WTC11 (cell line): ENCODE results near the gene KCNH8. TPM values are rescaled to one million over a fixed set of nuclear protein-coding genes. Genes with fewer than 3 reads are reported as not detected.
A peak's percentile ranks its signal among the peaks of the same experiment; 100 is the strongest.

Experiments used
- ATAC-seq: fragments of 200-7000 bp; cut with Tn5 transposase; 2 replicates; pipeline ENCODE4 v1.10.0; 2021; ENCODE audit warnings: mild to moderate bottlenecking, moderate library complexity
- CTCF ChIA-PET: fragments of 300-600 bp; sonication (Branson Sonifier 250); formaldehyde crosslinking; loops from one replicate; lab custom pipeline; 2021; ENCODE audit warnings: antibody characterized with exemption; lab: Charles Lee
- POLR2A ChIA-PET: fragments of 350-600 bp; sonication (Branson Sonifier 250); formaldehyde crosslinking; loops from one replicate; lab custom pipeline; 2021; ENCODE audit warnings: antibody characterized with exemption; lab: Charles Lee
- DNase-seq: peaks from one replicate; pipeline ENCODE4 v3.0.0; 2021; ENCODE audit warnings: low spot score
- H3K27ac Mint-ChIP-seq: 2 replicates; pipeline ENCODE4 v1.8.0; 2021; ENCODE audit warnings: mixed read lengths
- H3K27me3 Mint-ChIP-seq: 2 replicates; pipeline ENCODE4 v1.8.0; 2021; ENCODE audit warnings: low read depth, mild to moderate bottlenecking, moderate library complexity, mixed read lengths
- H3K36me3 Mint-ChIP-seq: 2 replicates; pipeline ENCODE4 v1.8.0; 2021; ENCODE audit warnings: mixed read lengths
- H3K4me1 Mint-ChIP-seq: 2 replicates; pipeline ENCODE4 v1.8.0; 2022; ENCODE audit warnings: mixed read lengths
- H3K4me3 Mint-ChIP-seq: 2 replicates; pipeline ENCODE4 v1.8.0; 2021; ENCODE audit warnings: mild to moderate bottlenecking, moderate library complexity, mixed read lengths
- H3K9me3 Mint-ChIP-seq: 2 replicates; pipeline ENCODE4 v1.8.0; 2021; ENCODE audit warnings: mixed read lengths
- ARID4B ChIP-seq: sonication (generic); formaldehyde crosslinking; IDR thresholded peaks from 2 replicates; pipeline ENCODE4 v1.8.0; 2023; ENCODE audit warnings: missing genetic modification reagents, mild to moderate bottlenecking, borderline replicate concordance
- ATF1 ChIP-seq: sonication (generic); formaldehyde crosslinking; IDR thresholded peaks from 2 replicates; pipeline ENCODE4 v1.8.1; 2023; ENCODE audit warnings: mild to moderate bottlenecking, moderate library complexity, missing genetic modification reagents
- ATF2 ChIP-seq: sonication (generic); formaldehyde crosslinking; IDR thresholded peaks from 2 replicates; pipeline ENCODE4 v1.8.1; 2022; ENCODE audit warnings: low read depth, missing genetic modification reagents, borderline replicate concordance
- ELF4 ChIP-seq: sonication (generic); formaldehyde crosslinking; IDR thresholded peaks from 2 replicates; pipeline ENCODE4 v1.8.1; 2022; ENCODE audit warnings: low read depth, mild to moderate bottlenecking, moderate library complexity, missing genetic modification reagents
- EMX1 ChIP-seq: fragments of 250-450 bp; sonication (Bioruptor Pico); IDR thresholded peaks from 2 replicates; pipeline ENCODE4 v1.8.0; 2021; ENCODE audit warnings: mild to moderate bottlenecking
- ERG ChIP-seq: fragments of 250-450 bp; sonication (Bioruptor Pico); IDR thresholded peaks from 2 replicates; pipeline ENCODE4 v1.8.0; 2021; ENCODE audit warnings: mild to moderate bottlenecking
- ESRRA ChIP-seq: sonication (generic); formaldehyde crosslinking; IDR thresholded peaks from 2 replicates; pipeline ENCODE4 v1.8.1; 2022; ENCODE audit warnings: mild to moderate bottlenecking, missing genetic modification reagents, borderline replicate concordance
- FOXJ3 ChIP-seq: sonication (generic); formaldehyde crosslinking; IDR thresholded peaks from 2 replicates; pipeline ENCODE4 v1.9.0; 2021; ENCODE audit warnings: missing genetic modification reagents, mild to moderate bottlenecking, borderline replicate concordance
- GRHL2 ChIP-seq: fragments of 250-450 bp; sonication (Bioruptor Pico); IDR thresholded peaks from 2 replicates; pipeline ENCODE4 v1.8.0; 2022; ENCODE audit warnings: mild to moderate bottlenecking, moderate library complexity; ENCODE audit not compliant: insufficient replicate concordance, severe bottlenecking
- JAZF1 ChIP-seq: fragments of 250-450 bp; sonication (Bioruptor Pico); IDR thresholded peaks from 2 replicates; pipeline ENCODE4 v1.9.0; 2021; ENCODE audit warnings: moderate library complexity, mild to moderate bottlenecking, inconsistent platforms
- NFYB ChIP-seq: sonication (generic); formaldehyde crosslinking; conservative IDR thresholded peaks from 2 replicates; pipeline ENCODE4 v1.8.0; 2022; ENCODE audit warnings: low read depth, missing genetic modification reagents
- PREB ChIP-seq: sonication (generic); formaldehyde crosslinking; IDR thresholded peaks from 2 replicates; pipeline ENCODE4 v1.8.1; 2022; ENCODE audit warnings: mild to moderate bottlenecking, missing genetic modification reagents, moderate library complexity, borderline replicate concordance
- SP1 ChIP-seq: sonication (generic); formaldehyde crosslinking; conservative IDR thresholded peaks from 2 replicates; pipeline ENCODE4 v1.8.1; 2022; ENCODE audit warnings: missing genetic modification reagents
- TCF7 ChIP-seq: sonication (generic); formaldehyde crosslinking; IDR thresholded peaks from 2 replicates; pipeline ENCODE4 v1.8.0; 2022; ENCODE audit warnings: mild to moderate bottlenecking, low read depth, missing genetic modification reagents, moderate library complexity
- ZBTB21 ChIP-seq: sonication (generic); formaldehyde crosslinking; IDR thresholded peaks from 2 replicates; pipeline ENCODE4 v1.8.1; 2023; ENCODE audit warnings: mild to moderate bottlenecking, missing genetic modification reagents, borderline replicate concordance
- ZNF121 ChIP-seq: sonication (generic); formaldehyde crosslinking; IDR thresholded peaks from 2 replicates; pipeline ENCODE4 v1.8.0; 2023; ENCODE audit warnings: missing genetic modification reagents
- total RNA-seq: library from RNA; stranded (reverse); gene quantifications from 3 replicates; pipeline ENCODE4 v1.2.3, GENCODE V29; 2021
- TF ChIP-seq, protein P1 (sequence below): sonication (generic); formaldehyde crosslinking; conservative IDR thresholded peaks from 2 replicates; pipeline ENCODE4 v1.8.1; 2023; ENCODE audit warnings: mild to moderate bottlenecking, low read depth, missing genetic modification reagents, moderate library complexity

The KCNH8 gene
- total RNA-seq, 1 experiment from 2014 or later, result 2.8 TPM

DNA sequence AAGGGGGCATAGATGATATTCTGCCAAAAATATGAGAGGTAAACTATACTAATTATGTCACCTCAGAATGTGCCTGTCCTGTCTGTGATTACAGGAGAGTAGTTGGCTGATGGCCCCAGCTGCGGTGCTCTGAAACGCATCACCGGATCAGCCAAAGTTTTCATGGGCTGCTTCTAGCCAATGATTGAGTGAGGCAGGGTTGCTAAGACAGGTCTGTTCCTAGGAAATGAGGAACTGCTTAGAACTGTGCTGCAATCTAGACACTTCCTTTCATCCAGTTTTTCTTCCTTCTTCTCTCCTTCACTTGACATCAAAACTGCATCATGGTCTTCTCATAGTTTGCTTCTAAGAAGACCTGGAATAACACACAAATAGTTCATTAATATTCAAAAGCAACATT, 124.0 kb downstream of the KCNH8 start:
- Mint-ChIP-seq H3K27me3 (no peaks in the 10 kb centered on the region), H3K4me1 (peaks cover 35% of the 10 kb centered on the region), H3K9me3 (no peaks in the 10 kb centered on the region), H3K36me3 (no peaks in the 10 kb centered on the region), H3K27ac (no peak overlapping the region), H3K4me3 (no peak overlapping the region)
- ATAC-seq, result peak; percentile 37; the same call in 1 of the 2 replicates
- TF ChIP-seq ZBTB21 (CRISPR knock-in tag) (no peak), ESRRA (CRISPR knock-in tag) (no peak), SP1 (no peak), TCF7 (no peak), ERG (no peak), ATF2 (CRISPR knock-in tag) (no peak), ATF1 (no peak), EMX1 (CRISPR knock-in tag) (no peak), JAZF1 (CRISPR knock-in tag) (no peak), ARID4B (CRISPR knock-in tag) (no peak), ELF4 (CRISPR knock-in tag) (no peak), PREB (no peak), GRHL2 (no peak), FOXJ3 (no peak), NFYB (CRISPR knock-in tag) (no peak), ZNF121 (CRISPR knock-in tag) (no peak)
- TF ChIP-seq, protein P1, sequence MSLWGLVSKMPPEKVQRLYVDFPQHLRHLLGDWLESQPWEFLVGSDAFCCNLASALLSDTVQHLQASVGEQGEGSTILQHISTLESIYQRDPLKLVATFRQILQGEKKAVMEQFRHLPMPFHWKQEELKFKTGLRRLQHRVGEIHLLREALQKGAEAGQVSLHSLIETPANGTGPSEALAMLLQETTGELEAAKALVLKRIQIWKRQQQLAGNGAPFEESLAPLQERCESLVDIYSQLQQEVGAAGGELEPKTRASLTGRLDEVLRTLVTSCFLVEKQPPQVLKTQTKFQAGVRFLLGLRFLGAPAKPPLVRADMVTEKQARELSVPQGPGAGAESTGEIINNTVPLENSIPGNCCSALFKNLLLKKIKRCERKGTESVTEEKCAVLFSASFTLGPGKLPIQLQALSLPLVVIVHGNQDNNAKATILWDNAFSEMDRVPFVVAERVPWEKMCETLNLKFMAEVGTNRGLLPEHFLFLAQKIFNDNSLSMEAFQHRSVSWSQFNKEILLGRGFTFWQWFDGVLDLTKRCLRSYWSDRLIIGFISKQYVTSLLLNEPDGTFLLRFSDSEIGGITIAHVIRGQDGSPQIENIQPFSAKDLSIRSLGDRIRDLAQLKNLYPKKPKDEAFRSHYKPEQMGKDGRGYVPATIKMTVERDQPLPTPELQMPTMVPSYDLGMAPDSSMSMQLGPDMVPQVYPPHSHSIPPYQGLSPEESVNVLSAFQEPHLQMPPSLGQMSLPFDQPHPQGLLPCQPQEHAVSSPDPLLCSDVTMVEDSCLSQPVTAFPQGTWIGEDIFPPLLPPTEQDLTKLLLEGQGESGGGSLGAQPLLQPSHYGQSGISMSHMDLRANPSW (CRISPR knock-in tag), result no peak
- CTCF ChIA-PET, result no interaction called here
- DNase-seq, result no peak
- POLR2A ChIA-PET, result no interaction called here
